ENCODE results near the gene SIGLEC1.

Gene SIGLEC1

GRCh38 chr20:3679749-3680700 is 32.4 kb downstream of the SIGLEC1 start:
- DNase-seq (ENCODE audit: low spot score): no peak

GRCh38 chr20:3678856-3679720 is 33.3 kb downstream of the SIGLEC1 start:
- DNase-seq (ENCODE audit: low spot score): no peak

- no peak for DNase-seq (ENCODE audit: low spot score)
Measured at GRCh38 chr20:3678198-3678597, 34.2 kb downstream of the SIGLEC1 start.

GRCh38 chr20:3677733-3678132 is 34.7 kb downstream of the SIGLEC1 start:
- DNase-seq (ENCODE audit: low spot score): no peak

GRCh38 chr20:3674995-3675900 is 37.2 kb downstream of the SIGLEC1 start:
- no peak for DNase-seq (ENCODE audit: low spot score)

- no peak for DNase-seq (ENCODE audit: low spot score)
Measured at GRCh38 chr20:3674447-3674846, 38.0 kb downstream of the SIGLEC1 start.

- DNase-seq (ENCODE audit: low spot score): no peak
Measured at GRCh38 chr20:3673221-3674070, 39.0 kb downstream of the SIGLEC1 start.

- no peak for DNase-seq (ENCODE audit: low spot score)
Measured at GRCh38 chr20:3672547-3673171, 39.7 kb downstream of the SIGLEC1 start.

GRCh38 chr20:3671986-3672546 is 40.3 kb downstream of the SIGLEC1 start:
- no peak for DNase-seq (ENCODE audit: low spot score)

GRCh38 chr20:3670945-3671344 is 41.5 kb downstream of the SIGLEC1 start:
- no peak for DNase-seq (ENCODE audit: low spot score)

GRCh38 chr20:3670511-3670910 is 41.9 kb downstream of the SIGLEC1 start:
- no peak for DNase-seq (ENCODE audit: low spot score)

GRCh38 chr20:3669710-3670367 is 42.6 kb downstream of the SIGLEC1 start:
- no peak for DNase-seq (ENCODE audit: low spot score)

- no peak for DNase-seq (ENCODE audit: low spot score)
Measured at GRCh38 chr20:3667434-3668037, 44.9 kb downstream of the SIGLEC1 start.

- no peak for DNase-seq (ENCODE audit: low spot score)
Measured at GRCh38 chr20:3663858-3664257, 48.5 kb downstream of the SIGLEC1 start.

GRCh38 chr20:3663031-3663701 is 49.2 kb downstream of the SIGLEC1 start, which contains the start of gene GFRA4:
TSS of gene GFRA4 (minus strand) at chr20:3663399. CDS start at chr20:3663399, 0 bp downstream.
- DNase-seq (ENCODE audit: low spot score): no peak

Data from LoVo (cell line).